Effector memory CD4-positive, alpha-beta T cell (primary cell): ENCODE data around the gene CEACAM4.

Source experiments
- DNase-seq, 3 donors: peaks; one replicate each; pipeline ENCODE4 v3.0.0-alpha.2; 2020
- H3K27ac ChIP-seq: 2 replicates; pipeline ENCODE4 v1.7.0; 2013; ENCODE audit warnings: mild to moderate bottlenecking, low read length, moderate library complexity; ENCODE audit not compliant: insufficient read depth, poor library complexity, severe bottlenecking
- H3K27me3 ChIP-seq: replicated peaks from 2 replicates; pipeline ENCODE4 v1.7.0; 2013; ENCODE audit warnings: mild to moderate bottlenecking, low read length; ENCODE audit not compliant: insufficient read depth, control insufficient read depth, poor library complexity, severe bottlenecking
- H3K36me3 ChIP-seq: 2 replicates; pipeline ENCODE4 v1.7.0; 2013; ENCODE audit warnings: mild to moderate bottlenecking, low read length, moderate library complexity; ENCODE audit not compliant: control insufficient read depth, insufficient read depth
- H3K4me1 ChIP-seq: 2 replicates; pipeline ENCODE4 v1.7.0; 2013; ENCODE audit warnings: low read length, mild to moderate bottlenecking; ENCODE audit not compliant: control insufficient read depth, insufficient read depth, poor library complexity, severe bottlenecking
- H3K4me3 ChIP-seq: 2 replicates; pipeline ENCODE4 v1.7.0; 2013; ENCODE audit warnings: low read length, low read depth, mild to moderate bottlenecking; ENCODE audit not compliant: insufficient read depth, poor library complexity, severe bottlenecking
- H3K9me3 ChIP-seq: 2 replicates; pipeline ENCODE4 v1.7.0; 2013; ENCODE audit warnings: mild to moderate bottlenecking, low read length, moderate library complexity; ENCODE audit not compliant: control insufficient read depth

The CEACAM4 gene

DNA sequence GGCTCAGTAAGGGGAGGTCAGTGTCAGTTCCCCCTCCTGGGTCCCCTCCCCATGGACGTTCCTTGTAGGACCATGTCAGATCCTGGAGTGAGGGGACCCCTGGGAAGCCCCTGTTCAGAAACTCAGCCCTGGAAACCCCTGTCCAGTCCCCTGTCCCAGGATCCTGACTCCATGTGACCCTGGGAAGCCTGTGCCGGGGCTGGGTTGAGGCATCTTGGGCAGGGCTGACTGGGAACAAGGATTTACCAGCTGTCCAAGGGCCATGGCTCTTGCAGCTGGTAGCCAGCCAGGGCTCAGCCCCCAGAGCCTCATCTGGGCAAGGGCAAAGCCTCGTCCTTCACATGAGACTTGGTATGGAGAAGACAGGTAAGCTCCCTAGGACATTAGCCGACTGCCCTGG is 25.1 kb downstream of the CEACAM4 start:
- no peaks in the 10 kb centered on the region for H3K27me3 ChIP-seq
- H3K36me3 ChIP-seq = no peaks in the 10 kb centered on the region
- H3K4me3 ChIP-seq = no peak overlapping the region
- peaks cover 3% of the 10 kb centered on the region for H3K4me1 ChIP-seq
- DNase-seq = no peak
- no peaks in the 10 kb centered on the region for H3K9me3 ChIP-seq
- no peak overlapping the region for H3K27ac ChIP-seq

DNA sequence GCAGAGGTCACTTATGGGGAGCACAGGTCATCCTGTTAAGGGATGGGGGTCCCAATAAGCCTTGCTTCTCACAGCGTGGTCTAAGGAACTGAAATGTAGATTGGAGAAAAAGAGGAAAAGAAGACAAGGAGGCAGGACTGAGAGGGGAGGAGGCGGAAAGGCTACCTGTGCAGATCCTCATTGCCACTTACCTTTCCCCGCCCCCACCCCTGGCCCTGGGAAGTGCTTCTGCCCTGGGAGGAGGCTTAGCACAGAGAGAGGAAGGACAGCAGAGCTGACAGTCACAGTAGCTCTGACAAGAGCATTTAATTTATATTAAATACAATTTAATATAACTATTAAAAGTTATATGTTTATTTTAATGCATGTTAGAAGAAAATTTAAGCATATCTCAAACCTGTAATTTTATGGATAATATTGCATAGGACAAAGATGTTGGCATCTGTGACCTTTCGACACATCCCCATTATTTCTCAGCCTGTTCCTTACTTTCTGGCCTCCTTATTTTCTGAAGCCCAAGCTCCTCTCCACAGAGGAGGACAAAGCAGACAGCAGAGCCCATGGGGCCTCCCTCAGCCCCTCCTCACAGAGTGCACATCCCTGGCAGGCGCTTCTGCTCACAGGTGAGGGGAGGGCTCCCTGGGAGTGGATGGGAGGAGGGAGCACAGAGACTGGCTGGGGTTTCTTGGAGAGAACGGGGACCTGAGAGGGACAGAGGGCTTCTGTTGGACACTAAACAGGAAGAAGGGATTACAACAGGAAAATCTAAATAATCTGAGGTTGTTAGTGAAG is 27.5 kb downstream of the CEACAM4 start:
- DNase-seq = no peak
- Histone ChIP-seq H3K9me3 (no peaks in the 10 kb centered on the region), H3K36me3 (no peaks in the 10 kb centered on the region), H3K4me3 (no peak overlapping the region), H3K27ac (no peak overlapping the region), H3K27me3 (no peaks in the 10 kb centered on the region), H3K4me1 (peaks cover 3% of the 10 kb centered on the region)

DNA sequence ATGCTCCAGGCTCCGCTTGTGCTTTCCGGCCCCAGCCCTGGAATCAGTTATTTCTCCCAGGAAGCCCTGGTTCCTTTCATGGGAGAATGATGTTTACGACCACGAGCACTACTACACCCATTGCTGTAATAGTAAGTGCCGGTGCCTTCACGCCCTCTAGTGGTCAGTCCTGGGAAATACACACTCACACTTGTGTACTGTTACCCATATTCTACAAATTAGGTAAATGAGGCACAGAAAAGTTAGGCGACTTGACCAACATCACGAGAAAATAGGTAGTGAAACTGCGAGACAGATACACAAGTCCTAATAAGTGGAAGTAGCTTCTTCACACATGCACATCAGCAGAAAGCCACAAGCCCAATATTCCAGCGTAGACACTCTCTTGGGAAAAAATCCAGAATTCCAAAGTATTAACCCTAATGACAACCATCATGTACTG is 29.3 kb downstream of the CEACAM4 start:
- Histone ChIP-seq H3K27me3 (no peaks in the 10 kb centered on the region), H3K27ac (no peak overlapping the region), H3K4me3 (no peak overlapping the region), H3K36me3 (no peaks in the 10 kb centered on the region), H3K4me1 (peaks cover 3% of the 10 kb centered on the region), H3K9me3 (no peaks in the 10 kb centered on the region)
- peak; percentile 49 to 67 (median 49) for DNase-seq

DNA sequence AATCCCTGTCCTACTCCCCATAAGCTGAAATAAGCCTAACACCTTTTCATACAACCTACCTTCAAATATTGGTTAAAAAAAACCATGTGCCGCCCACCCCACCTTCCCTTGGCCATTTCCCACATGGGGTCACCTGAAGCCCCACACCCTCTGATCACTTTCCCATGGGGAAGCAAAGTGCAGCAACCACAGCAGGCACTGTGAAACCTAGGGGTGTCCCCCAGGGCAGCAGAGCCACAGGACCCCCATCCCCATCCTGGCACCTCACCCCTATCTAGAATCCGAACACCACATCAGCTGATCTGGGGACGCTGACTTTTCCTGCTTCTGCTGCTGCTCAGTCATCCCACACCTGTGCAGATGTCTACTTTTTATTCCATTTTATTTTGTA is 31.0 kb downstream of the CEACAM4 start:
- DNase-seq = no peak
- Histone ChIP-seq H3K27ac (no peak overlapping the region), H3K9me3 (no peaks in the 10 kb centered on the region), H3K27me3 (no peaks in the 10 kb centered on the region), H3K4me1 (peaks cover 3% of the 10 kb centered on the region), H3K36me3 (no peaks in the 10 kb centered on the region), H3K4me3 (no peak overlapping the region)

DNA sequence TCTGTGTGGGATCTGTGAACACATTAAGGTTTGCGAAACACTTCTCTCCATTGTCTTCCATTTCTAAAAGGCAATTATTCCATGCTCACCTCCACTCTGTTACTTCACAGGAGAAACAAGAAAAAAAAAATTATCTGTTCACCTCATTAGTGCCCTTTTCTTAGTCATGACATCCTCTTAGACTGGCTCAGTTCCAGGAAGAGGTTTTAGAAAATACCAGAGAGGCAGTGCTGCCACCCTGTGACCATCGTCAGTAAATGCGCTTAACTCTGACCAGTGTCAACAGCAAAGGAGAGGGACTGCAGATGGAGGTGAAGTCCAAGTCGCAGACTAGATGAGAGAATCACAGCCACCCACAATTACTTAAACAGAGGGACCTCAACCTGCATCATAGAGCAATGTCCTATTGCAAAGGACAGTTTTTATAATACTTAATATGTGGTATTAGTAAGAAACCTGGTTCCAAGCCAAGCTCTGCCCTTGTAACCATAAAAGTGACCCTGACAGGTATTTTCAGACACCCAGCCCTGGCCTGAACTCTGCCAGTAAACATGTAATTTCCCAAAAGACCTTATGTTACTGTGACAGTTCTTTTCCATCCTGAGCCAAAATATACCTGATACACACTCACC is 31.5 kb downstream of the CEACAM4 start:
- Histone ChIP-seq H3K9me3 (no peaks in the 10 kb centered on the region), H3K4me3 (no peak overlapping the region), H3K36me3 (no peaks in the 10 kb centered on the region), H3K27ac (no peak overlapping the region), H3K27me3 (no peaks in the 10 kb centered on the region), H3K4me1 (peaks cover 3% of the 10 kb centered on the region)
- DNase-seq = peak; percentile 23 to 52 (median 48)

DNA sequence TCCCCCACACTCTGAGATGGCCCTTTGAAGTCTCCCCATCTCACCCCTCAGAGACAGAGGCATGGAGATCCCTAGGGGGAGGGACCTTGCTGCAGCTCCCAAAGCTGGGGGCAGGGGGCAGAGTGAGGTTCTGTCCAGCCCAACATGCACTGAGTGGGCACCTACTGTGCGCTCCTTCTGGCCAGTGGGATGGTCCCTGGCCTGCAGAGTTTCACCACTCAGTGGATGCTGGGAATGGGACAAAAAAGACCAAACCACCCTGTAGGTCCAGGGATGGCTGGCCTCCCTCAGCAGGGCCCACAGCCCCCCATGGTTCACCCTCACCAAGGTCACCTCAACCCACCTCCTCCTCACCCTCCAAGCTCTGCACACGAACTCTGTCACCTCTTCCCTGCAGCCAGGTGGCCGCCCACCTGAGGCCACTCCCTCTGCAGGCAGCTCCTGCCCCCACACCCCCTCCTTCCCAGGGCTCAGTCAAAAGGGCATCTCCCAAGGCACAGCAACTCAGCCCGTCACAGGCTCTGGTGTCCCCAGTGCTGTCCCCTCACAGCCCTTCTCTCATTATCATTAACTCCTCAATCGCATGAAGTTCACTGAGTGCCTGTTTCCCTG is 34.8 kb downstream of the CEACAM4 start:
- Histone ChIP-seq H3K4me3 (no peak overlapping the region), H3K27ac (no peak overlapping the region), H3K9me3 (no peaks in the 10 kb centered on the region), H3K27me3 (no peaks in the 10 kb centered on the region), H3K4me1 (no peaks in the 10 kb centered on the region), H3K36me3 (peaks cover 5% of the 10 kb centered on the region)
- DNase-seq = no peak

DNA sequence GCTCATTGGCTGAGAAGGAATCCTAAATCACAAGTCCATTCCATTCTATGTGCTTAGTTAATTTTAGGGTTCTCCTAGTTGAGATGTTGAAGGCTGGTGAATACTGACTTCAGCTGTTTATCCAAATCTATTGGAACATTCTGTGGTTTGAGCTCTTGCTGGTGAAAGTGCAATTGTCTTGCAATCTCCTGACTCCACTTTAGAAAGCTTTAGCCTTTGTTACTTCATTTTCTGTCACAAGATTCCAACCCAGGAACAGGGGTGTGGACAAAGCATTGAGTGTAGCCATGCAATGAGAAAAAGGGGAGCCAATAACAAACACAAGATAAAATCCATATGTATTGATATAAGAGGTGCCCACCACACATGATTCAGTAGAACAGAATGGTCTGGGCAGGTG is 35.9 kb downstream of the CEACAM4 start:
- Histone ChIP-seq H3K27ac (no peak overlapping the region), H3K4me3 (no peak overlapping the region), H3K9me3 (no peaks in the 10 kb centered on the region), H3K36me3 (peaks cover 14% of the 10 kb centered on the region), H3K27me3 (no peaks in the 10 kb centered on the region), H3K4me1 (no peaks in the 10 kb centered on the region)
- no peak for DNase-seq

DNA sequence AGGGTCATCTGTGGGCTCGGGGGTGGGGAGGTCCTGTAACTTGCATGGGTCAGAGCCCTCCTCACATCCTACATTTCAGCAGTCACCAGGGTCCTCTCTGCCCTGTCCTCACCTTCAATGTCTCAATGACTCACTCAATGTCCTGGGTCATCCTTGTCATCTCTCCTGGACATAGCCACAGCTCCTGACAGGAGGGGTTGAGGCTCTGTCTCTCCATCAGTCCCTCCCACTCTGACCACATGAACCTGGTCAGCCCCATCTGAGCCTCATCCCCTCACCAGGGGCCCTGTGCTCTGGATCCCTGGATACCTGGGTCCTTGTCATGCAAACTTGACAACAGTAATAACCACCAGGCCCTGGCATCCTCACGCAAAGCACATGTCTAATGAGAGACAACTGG is 37.5 kb downstream of the CEACAM4 start:
- Histone ChIP-seq H3K36me3 (peaks cover 30% of the 10 kb centered on the region), H3K27me3 (no peaks in the 10 kb centered on the region), H3K4me1 (no peaks in the 10 kb centered on the region), H3K27ac (no peak overlapping the region), H3K9me3 (no peaks in the 10 kb centered on the region), H3K4me3 (no peak overlapping the region)
- no peak for DNase-seq

DNA sequence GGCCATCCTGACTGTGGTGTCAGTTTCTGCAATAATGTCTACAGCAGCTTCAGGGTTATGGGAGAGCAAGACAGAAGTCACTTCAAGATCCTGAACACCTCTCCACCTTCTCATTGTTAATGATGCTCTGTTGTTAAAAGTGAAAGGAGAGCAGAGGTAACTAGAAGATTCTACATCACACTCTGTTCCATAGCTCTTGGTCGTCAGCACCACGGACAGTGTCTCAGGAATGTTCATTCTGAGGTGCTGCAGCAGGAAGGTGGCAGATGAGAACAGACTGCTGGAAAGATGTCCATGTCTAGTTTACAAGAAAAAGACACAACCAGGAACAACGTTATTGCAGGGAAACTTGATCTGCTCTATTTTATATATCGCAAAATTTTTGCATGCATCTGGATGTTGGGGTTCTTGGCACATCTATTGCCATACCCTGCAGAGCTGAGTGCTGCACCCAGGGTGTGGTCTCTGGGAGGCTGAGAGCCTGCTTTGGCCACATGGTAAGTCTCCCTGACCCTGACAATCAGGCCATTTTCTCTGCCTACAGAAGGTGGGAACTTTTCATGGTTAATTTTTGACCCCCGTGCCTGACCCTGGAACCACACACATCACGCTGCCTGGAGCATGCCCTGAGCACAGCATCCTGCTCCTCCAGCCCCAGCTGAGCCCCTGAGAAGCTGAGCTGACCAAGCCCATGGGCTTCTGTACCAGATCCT is 38.2 kb downstream of the CEACAM4 start:
- H3K4me1 ChIP-seq = no peaks in the 10 kb centered on the region
- H3K27ac ChIP-seq = no peak overlapping the region
- no peaks in the 10 kb centered on the region for H3K9me3 ChIP-seq
- H3K4me3 ChIP-seq = no peak overlapping the region
- peaks cover 36% of the 10 kb centered on the region for H3K36me3 ChIP-seq
- no peaks in the 10 kb centered on the region for H3K27me3 ChIP-seq
- no peak for DNase-seq

DNA sequence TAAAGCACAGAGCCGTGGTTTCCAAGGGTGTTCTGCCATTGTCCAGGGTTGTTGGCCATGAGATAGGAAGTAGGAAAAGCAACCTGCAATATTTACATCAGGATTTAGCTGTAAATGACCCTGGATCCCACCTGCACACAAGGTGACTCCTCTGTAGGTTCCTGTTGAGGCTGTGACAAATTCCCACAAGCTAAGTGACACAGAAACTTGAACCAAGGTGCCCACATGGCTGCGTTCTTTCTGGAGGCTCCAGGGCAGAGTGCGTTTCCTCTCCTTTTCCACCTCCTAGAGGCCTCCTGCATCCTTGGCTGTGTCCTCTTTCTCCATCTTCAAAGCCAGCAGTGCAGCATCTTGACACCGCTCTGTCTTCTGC is 39.0 kb downstream of the CEACAM4 start:
- Histone ChIP-seq H3K27ac (no peak overlapping the region), H3K36me3 (peaks cover 44% of the 10 kb centered on the region), H3K4me3 (no peak overlapping the region), H3K27me3 (no peaks in the 10 kb centered on the region), H3K9me3 (no peaks in the 10 kb centered on the region), H3K4me1 (no peaks in the 10 kb centered on the region)
- DNase-seq = no peak
